ENCODE results near the gene ATXN1L. TPM values are rescaled to one million over a fixed set of nuclear protein-coding genes. Genes with fewer than 3 reads are reported as not detected.
A peak's percentile ranks its signal among the peaks of the same experiment; 100 is the strongest.

The ATXN1L gene, protein sequence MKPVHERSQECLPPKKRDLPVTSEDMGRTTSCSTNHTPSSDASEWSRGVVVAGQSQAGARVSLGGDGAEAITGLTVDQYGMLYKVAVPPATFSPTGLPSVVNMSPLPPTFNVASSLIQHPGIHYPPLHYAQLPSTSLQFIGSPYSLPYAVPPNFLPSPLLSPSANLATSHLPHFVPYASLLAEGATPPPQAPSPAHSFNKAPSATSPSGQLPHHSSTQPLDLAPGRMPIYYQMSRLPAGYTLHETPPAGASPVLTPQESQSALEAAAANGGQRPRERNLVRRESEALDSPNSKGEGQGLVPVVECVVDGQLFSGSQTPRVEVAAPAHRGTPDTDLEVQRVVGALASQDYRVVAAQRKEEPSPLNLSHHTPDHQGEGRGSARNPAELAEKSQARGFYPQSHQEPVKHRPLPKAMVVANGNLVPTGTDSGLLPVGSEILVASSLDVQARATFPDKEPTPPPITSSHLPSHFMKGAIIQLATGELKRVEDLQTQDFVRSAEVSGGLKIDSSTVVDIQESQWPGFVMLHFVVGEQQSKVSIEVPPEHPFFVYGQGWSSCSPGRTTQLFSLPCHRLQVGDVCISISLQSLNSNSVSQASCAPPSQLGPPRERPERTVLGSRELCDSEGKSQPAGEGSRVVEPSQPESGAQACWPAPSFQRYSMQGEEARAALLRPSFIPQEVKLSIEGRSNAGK
- 28.5 and 28.6 TPM in 2 replicates for total RNA-seq
- long read RNA-seq, result 0 reads

DNA sequence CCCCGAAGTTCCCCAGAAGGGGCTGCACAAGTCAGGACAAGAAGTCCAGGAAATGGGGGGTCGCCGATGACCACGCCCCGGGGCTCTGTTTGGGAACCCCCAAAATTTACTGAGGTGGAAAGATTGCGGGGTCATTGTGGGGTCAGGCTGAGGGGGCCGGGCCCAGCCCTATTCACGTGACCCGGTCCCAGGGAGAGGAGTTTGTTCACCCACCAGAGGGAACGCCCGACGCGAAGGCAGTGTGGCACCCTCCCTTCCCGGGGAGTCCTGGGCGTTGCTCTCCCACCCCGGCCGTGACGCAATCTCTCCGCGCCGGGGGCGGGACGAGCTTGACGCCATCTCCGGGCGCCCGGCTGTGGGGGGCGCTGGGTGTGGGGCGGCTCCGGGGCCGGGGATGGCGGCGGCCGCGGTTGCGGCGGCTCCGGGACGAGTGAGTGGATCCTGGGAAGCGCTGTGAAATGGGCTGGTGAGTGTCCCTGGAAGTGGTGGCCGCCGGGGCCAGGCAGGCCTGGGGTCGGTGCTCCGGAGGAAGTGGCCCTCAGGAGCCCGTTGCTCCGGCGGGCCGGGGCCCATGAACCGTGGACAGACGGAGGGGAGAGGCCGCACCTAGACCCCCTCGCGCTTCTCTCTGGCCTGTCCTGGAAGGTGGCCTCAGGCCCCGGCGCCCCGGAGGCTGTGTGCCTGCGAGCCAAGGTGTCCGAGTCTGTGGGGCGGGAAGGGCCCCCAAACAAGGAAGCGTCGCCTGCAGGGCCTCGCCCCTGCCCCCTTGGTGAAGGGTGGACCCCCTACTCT is at the start of gene ATXN1L:
Gene ATXN1L, plus strand, starts transcription at position 338 of the 792 bp plus-strand sequence. CDS start 3,765 bp downstream, outside the sequence.
- TF ChIP-seq, protein P1, sequence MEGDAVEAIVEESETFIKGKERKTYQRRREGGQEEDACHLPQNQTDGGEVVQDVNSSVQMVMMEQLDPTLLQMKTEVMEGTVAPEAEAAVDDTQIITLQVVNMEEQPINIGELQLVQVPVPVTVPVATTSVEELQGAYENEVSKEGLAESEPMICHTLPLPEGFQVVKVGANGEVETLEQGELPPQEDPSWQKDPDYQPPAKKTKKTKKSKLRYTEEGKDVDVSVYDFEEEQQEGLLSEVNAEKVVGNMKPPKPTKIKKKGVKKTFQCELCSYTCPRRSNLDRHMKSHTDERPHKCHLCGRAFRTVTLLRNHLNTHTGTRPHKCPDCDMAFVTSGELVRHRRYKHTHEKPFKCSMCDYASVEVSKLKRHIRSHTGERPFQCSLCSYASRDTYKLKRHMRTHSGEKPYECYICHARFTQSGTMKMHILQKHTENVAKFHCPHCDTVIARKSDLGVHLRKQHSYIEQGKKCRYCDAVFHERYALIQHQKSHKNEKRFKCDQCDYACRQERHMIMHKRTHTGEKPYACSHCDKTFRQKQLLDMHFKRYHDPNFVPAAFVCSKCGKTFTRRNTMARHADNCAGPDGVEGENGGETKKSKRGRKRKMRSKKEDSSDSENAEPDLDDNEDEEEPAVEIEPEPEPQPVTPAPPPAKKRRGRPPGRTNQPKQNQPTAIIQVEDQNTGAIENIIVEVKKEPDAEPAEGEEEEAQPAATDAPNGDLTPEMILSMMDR (IDR thresholded peaks at IDR 0.05; ENCODE audit: unreplicated experiment), result no peak
- no peaks in the 10 kb centered on the region for H3K27me3 Mint-ChIP-seq
- DNase-seq (ENCODE audit: low spot score, unreplicated experiment), result peak; percentile 93
- H3K4me1 Mint-ChIP-seq (ENCODE audit: low read depth), result peaks cover 13% of the 10 kb centered on the region
- H3K4me3 Mint-ChIP-seq (ENCODE audit: low read depth), result peak within 1 kb of the TSS; percentile 92
- H3K36me3 Mint-ChIP-seq (ENCODE audit: insufficient read depth), result peaks cover 12% of the 10 kb centered on the region
- peak within 1 kb of the TSS; percentile 97 for H3K27ac Mint-ChIP-seq
- H3K9me3 Mint-ChIP-seq (ENCODE audit: low read depth), result no peaks in the 10 kb centered on the region

DNA sequence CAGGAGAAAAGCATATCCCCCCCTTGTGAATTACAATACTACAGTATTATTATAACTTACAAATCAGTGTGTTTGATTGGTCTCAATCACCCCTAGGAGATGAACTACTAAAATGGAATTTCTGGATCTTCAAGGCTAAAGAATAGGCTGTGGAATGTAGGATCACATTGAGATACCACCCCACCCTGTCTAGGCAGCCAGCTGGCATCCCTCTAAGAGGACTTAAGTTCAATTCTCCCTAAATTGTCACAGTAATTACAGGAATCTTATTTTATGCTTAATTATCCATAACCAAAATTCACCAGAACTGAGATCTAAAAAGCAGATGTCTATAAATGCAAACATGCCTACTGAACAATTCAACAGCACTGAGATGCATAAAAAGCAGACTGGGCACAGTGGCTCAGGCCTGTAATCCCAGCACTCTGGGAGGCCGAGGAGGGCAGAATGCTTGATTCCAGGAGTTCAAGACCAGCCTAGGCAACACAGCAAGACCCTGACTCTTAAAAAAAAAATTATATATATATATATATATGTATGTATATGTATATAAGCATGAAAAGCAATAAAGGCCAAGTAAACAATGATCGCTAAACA is 49.2 kb upstream of the ATXN1L start:
- no peak overlapping the region for H3K4me3 Mint-ChIP-seq (ENCODE audit: low read depth)
- no peak for DNase-seq (ENCODE audit: low spot score, unreplicated experiment)
- TF ChIP-seq, protein P1 (IDR thresholded peaks at IDR 0.05; ENCODE audit: unreplicated experiment), result no peak
- H3K27me3 Mint-ChIP-seq, result no peaks in the 10 kb centered on the region
- peak overlapping the region; percentile 41 for H3K27ac Mint-ChIP-seq
- H3K36me3 Mint-ChIP-seq (ENCODE audit: insufficient read depth), result peaks cover 7% of the 10 kb centered on the region
- no peaks in the 10 kb centered on the region for H3K9me3 Mint-ChIP-seq (ENCODE audit: low read depth)
- peaks cover 2% of the 10 kb centered on the region for H3K4me1 Mint-ChIP-seq (ENCODE audit: low read depth)

DNA sequence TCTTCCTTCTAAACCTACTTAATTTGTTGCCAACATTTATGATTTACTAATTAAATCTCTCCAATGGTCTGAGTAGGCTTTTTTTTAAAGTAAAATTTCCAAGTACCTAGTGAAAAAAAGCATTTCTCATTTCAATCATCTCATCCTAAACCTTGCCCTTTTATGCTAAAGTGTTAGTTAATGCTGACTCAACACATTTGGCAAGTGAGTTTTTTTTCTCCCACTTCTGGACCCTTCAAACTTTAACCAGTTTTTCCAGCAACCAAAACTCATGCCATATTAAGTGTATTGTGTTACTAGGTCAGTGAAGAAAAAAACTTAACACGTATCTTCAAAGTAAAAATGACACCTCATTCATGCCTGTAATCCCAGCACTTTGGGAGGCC is 42.5 kb upstream of the ATXN1L start:
- Mint-ChIP-seq H3K4me3 (ENCODE audit: low read depth) (no peak overlapping the region), H3K36me3 (ENCODE audit: insufficient read depth) (peaks cover 4% of the 10 kb centered on the region), H3K27me3 (no peaks in the 10 kb centered on the region), H3K27ac (peak overlapping the region; percentile 26), H3K4me1 (ENCODE audit: low read depth) (peaks cover 10% of the 10 kb centered on the region), H3K9me3 (ENCODE audit: low read depth) (no peaks in the 10 kb centered on the region)
- TF ChIP-seq, protein P1 (IDR thresholded peaks at IDR 0.05; ENCODE audit: unreplicated experiment), result no peak
- DNase-seq (ENCODE audit: low spot score, unreplicated experiment), result no peak

DNA sequence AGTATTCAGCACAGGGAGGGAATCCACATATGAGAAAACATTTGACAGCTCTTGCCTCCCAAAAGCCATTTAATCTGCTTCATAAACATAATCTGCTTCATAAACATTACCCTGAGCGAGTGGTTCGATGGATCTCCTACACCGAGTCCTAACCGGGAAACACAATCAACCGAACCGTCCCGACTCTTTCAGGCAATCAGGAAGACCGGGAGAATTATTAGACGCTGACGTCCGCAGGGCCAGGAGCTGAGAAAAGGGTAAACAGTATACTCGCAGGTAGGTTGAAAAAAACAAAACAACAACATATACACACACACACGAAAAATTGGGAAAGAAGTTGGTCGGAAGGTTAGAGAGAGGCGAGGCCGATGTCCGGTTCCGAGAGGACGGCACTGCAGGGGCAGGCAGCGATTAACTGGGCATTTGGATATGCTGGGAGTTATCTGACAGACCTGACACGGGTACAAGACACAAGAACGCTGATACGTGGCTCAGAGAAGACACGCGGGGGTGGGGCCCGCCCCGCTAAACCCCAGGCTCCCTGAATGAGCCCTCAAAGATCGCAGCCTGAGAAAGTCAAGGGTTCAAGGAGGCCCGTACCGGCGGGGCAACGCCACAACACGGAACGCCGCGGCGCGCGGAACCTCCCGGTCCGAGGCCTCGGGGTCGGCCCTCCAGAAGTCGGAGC is 37.7 kb upstream of the ATXN1L start:
- Mint-ChIP-seq H3K27ac (peak overlapping the region; percentile 100), H3K9me3 (ENCODE audit: low read depth) (no peaks in the 10 kb centered on the region), H3K4me3 (ENCODE audit: low read depth) (peak overlapping the region; percentile 91), H3K27me3 (no peaks in the 10 kb centered on the region), H3K36me3 (ENCODE audit: insufficient read depth) (no peaks in the 10 kb centered on the region), H3K4me1 (ENCODE audit: low read depth) (peaks cover 10% of the 10 kb centered on the region)
- DNase-seq (ENCODE audit: low spot score, unreplicated experiment), result no peak
- TF ChIP-seq, protein P1 (IDR thresholded peaks at IDR 0.05; ENCODE audit: unreplicated experiment), result no peak

Measured in progenitor cell of endocrine pancreas (in vitro differentiated cells).